OCI-LY1 (cell line): Measurements from ENCODE around the gene CEP164.

Source experiments
- H2AFZ ChIP-seq: fragments of 200-600 bp; sonication (generic), shearing (Covaris generic); 2 replicates; pipeline ENCODE4 v1.6.0; 2014; ENCODE audit warnings: antibody characterized with exemption, mild to moderate bottlenecking, low read length
- H3F3A ChIP-seq: fragments of 200-600 bp; sonication (generic), shearing (Covaris generic); 2 replicates; pipeline ENCODE4 v1.6.0; 2014; ENCODE audit warnings: mild to moderate bottlenecking, antibody characterized with exemption, low read length, moderate library complexity; ENCODE audit not compliant: insufficient read depth
- H3K27ac ChIP-seq: fragments of 200-600 bp; sonication (generic); 2 replicates; pipeline ENCODE4 v1.5.1; 2014; ENCODE audit warnings: low read length, mixed run types, mild to moderate bottlenecking, low read depth; ENCODE audit not compliant: poor library complexity, severe bottlenecking
- H3K27me3 ChIP-seq: fragments of 200-600 bp; sonication (generic); 2 replicates; pipeline ENCODE4 v1.6.0; 2014; ENCODE audit warnings: antibody characterized with exemption, mild to moderate bottlenecking, low read length, moderate library complexity; ENCODE audit not compliant: insufficient read depth
- H3K36me3 ChIP-seq: fragments of 200-600 bp; sonication (generic); 2 replicates; pipeline ENCODE4 v1.6.1; 2014; ENCODE audit warnings: mild to moderate bottlenecking, antibody characterized with exemption, low read length, moderate library complexity, mixed read lengths; ENCODE audit not compliant: insufficient read depth
- H3K4me1 ChIP-seq: fragments of 200-600 bp; sonication (generic); 2 replicates; pipeline ENCODE4 v1.5.1; 2014; ENCODE audit warnings: mild to moderate bottlenecking, low read length, moderate library complexity; ENCODE audit not compliant: insufficient read depth, severe bottlenecking
- H3K4me2 ChIP-seq: fragments of 200-600 bp; sonication (generic), shearing (Covaris generic); 2 replicates; pipeline ENCODE4 v1.6.1; 2014; ENCODE audit warnings: low read length
- H3K4me3 ChIP-seq: fragments of 200-600 bp; sonication (generic); 2 replicates; pipeline ENCODE4 v1.5.1; 2014; ENCODE audit warnings: low read length, low read depth, mild to moderate bottlenecking, mixed read lengths; ENCODE audit not compliant: poor library complexity, severe bottlenecking
- H3K79me2 ChIP-seq: fragments of 200-600 bp; shearing (Covaris generic); 2 replicates; pipeline ENCODE4 v1.6.1; 2016; ENCODE audit warnings: mixed run types, low read length, mixed read lengths; ENCODE audit not compliant: insufficient read depth
- H3K9ac ChIP-seq: fragments of 200-600 bp; sonication (generic), shearing (Covaris generic); 2 replicates; pipeline ENCODE4 v1.6.1; 2014; ENCODE audit warnings: mild to moderate bottlenecking, low read length, mixed read lengths
- H3K9me2 ChIP-seq: fragments of 200-600 bp; sonication (generic), shearing (Covaris generic); 2 replicates; pipeline ENCODE4 v1.6.1; 2014; ENCODE audit warnings: low read depth, mild to moderate bottlenecking, low read length, mixed read lengths
- H3K9me3 ChIP-seq: fragments of 200-600 bp; shearing (Covaris generic); 2 replicates; pipeline ENCODE4 v1.6.1; 2014; ENCODE audit warnings: low read length, mixed read lengths
- H4K20me1 ChIP-seq: fragments of 200-600 bp; sonication (generic), shearing (Covaris generic); 2 replicates; pipeline ENCODE4 v1.6.0; 2016; ENCODE audit warnings: mild to moderate bottlenecking, low read length; ENCODE audit not compliant: insufficient read depth
- CTCF ChIP-seq: fragments of 200-600 bp; sonication (generic), shearing (Covaris generic); IDR thresholded peaks from 2 replicates; pipeline ENCODE4 v1.5.1; 2017; ENCODE audit warnings: mild to moderate bottlenecking, antibody characterized with exemption, low read length, moderate library complexity, mixed read lengths
- EZH2 ChIP-seq: fragments of 200-600 bp; sonication (generic), shearing (Covaris generic); IDR thresholded peaks from 2 replicates; pipeline ENCODE4 v1.8.0; 2017; ENCODE audit warnings: borderline replicate concordance, mixed run types, mild to moderate bottlenecking, antibody characterized with exemption, low read length, moderate library complexity, mixed read lengths

Gene CEP164

GRCh38 chr11:117457031-117457785 is 129.6 kb downstream of the CEP164 start:
- Histone ChIP-seq H3K9me2 (no peaks in the 10 kb centered on the region), H3K36me3 (no peaks in the 10 kb centered on the region), H2AFZ (no peak overlapping the region), H3K79me2 (no peaks in the 10 kb centered on the region), H3K9me3 (no peaks in the 10 kb centered on the region), H3K27me3 (no peaks in the 10 kb centered on the region; the same call in 1 of the 2 replicates), H3K4me1 (no peaks in the 10 kb centered on the region), H3K9ac (no peak overlapping the region), H3K4me2 (no peak overlapping the region), H3K4me3 (no peak overlapping the region), H3F3A (no peaks in the 10 kb centered on the region), H3K27ac (no peak overlapping the region), H4K20me1 (no peaks in the 10 kb centered on the region)
- no peak for TF ChIP-seq EZH2
- no peak for TF ChIP-seq CTCF

GRCh38 chr11:117457835-117458234 is 130.2 kb downstream of the CEP164 start:
- Histone ChIP-seq H3K36me3 (no peaks in the 10 kb centered on the region), H3K27ac (no peak overlapping the region), H3K9me2 (no peaks in the 10 kb centered on the region), H3F3A (no peaks in the 10 kb centered on the region), H3K27me3 (no peaks in the 10 kb centered on the region; the same call in 1 of the 2 replicates), H2AFZ (no peak overlapping the region), H4K20me1 (no peaks in the 10 kb centered on the region), H3K9me3 (no peaks in the 10 kb centered on the region), H3K4me3 (no peak overlapping the region), H3K79me2 (no peaks in the 10 kb centered on the region), H3K9ac (no peak overlapping the region), H3K4me1 (no peaks in the 10 kb centered on the region), H3K4me2 (no peak overlapping the region)
- TF ChIP-seq CTCF, result no peak
- TF ChIP-seq EZH2, result no peak

- H3K9me2 ChIP-seq, result no peaks in the 10 kb centered on the region
- H3K4me3 ChIP-seq, result no peak overlapping the region
- H3K4me1 ChIP-seq, result no peaks in the 10 kb centered on the region
- no peaks in the 10 kb centered on the region for H3F3A ChIP-seq
- H3K27ac ChIP-seq, result no peak overlapping the region
- H3K27me3 ChIP-seq, result no peaks in the 10 kb centered on the region; the same call in 1 of the 2 replicates
- no peaks in the 10 kb centered on the region for H3K9me3 ChIP-seq
- no peaks in the 10 kb centered on the region for H4K20me1 ChIP-seq
- no peak overlapping the region for H3K9ac ChIP-seq
- H3K79me2 ChIP-seq, result no peaks in the 10 kb centered on the region
- TF ChIP-seq CTCF (no peak), EZH2 (no peak)
- H2AFZ ChIP-seq, result no peak overlapping the region
- no peak overlapping the region for H3K4me2 ChIP-seq
- no peaks in the 10 kb centered on the region for H3K36me3 ChIP-seq
Observed at GRCh38 chr11:117458275-117459122, 130.8 kb downstream of the CEP164 start.
